HUDEP-2 (cell line): Measurements from ENCODE around the gene SIAH1.
"Not testable (repeated sequence)": the region's sequence is repeated elsewhere in the genome, so short reads cannot be mapped to it uniquely, and the experiment has no call there.

Experiments used
- DNase-seq, 76 experiments: peaks; one replicate each; lab custom pipeline; 2025; ENCODE audit not compliant: unreplicated experiment in 76 of 76; lab: John Stamatoyannopoulos, UW

The SIAH1 gene

DNA sequence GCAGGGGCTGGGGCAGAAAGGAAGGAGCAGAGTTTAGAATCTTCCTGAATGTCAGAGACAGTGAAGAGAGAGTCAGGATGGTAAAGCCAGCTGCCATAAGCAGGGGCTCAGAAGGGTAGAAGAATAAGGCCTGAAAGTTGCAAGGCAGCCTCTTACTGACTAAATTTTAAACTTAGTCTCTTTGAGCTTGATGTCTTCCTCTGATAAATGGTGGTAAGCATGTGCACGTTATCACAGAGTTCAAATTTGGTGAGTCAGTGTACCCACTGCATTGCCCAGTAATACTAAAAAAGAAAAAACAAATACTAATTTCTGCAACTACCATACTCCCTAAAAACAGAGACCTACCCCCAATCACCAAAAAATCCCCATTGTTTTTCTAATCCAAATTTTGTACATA, 45.2 kb downstream of the SIAH1 start:
- DNase-seq = peak in 5 of 76 experiments; percentile 6 to 24 (median 13)

- no peak for DNase-seq
Measured at GRCh38 chr16:48335961-48336360, 49.3 kb downstream of the SIAH1 start.

DNA sequence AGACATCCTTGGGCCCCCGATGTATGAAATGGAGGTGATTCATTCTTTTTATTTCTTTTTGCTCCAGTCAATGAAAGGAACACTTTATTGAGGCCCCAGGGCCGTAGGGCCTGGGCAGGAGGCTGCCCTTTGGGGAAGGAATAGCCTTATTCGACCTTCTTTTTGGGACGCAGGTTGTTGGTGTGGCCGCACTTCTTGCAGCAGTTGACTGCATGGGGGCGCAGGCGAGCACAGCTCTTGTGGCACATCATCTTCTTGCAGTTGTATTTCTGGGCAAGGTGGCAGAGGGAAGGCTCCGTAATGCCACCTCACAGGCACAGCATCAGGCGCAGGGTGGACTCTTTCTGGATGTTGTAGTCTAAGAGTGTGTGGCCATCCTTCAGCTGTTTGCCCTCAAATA, 50.9 kb downstream of the SIAH1 start:
- no peak for DNase-seq

GRCh38 chr16:48332978-48333377, 52.2 kb downstream of the SIAH1 start:
- no peak for DNase-seq

DNA sequence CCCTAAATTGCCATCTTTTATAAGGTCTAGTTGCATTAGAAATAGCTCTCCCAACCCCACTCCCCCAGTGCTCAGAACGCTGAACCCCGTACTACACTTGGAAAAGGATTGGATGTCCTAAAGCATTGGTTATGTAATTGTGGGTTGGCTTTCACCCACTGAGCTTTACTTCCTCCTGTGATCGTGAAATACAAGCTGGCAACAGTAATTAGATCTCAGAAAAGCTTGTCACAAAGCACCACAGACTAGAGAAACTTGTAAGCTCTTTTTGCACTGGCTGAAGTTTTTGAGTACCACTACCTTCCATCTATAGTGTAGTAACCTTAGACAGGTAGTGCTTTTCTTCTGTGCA, 54.4 kb downstream of the SIAH1 start:
- no peak for DNase-seq

DNA sequence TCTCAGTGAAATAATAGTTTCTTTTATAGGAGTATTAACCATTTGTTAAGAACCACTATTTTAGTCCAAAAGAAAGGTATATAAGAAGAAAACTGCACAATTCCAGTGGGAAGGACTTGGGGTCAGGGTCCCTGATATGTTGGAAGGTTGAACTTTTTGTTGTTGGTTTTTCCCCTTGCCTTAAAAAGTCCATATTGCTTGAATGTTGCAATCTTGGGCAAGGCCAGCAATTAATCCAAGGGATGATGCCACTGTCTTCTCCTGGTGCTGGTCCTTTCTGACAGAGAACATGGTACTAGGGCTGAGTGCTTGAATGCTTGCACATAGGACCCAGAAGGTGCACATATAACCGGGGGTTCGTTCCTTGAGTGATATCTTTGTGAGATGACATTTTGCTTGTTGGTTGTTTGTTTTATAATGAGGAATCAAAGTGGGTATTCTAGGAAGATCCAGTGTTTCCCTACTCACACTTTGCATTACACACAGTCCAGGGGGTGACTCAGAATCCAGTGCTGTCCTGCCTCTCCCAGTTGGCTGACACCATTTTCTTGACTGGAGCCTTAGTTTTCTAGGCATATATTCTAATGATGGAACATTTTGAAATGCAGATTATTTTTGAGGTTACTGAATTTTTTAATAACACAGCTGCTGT, 54.9 kb downstream of the SIAH1 start:
- no peak for DNase-seq

DNA sequence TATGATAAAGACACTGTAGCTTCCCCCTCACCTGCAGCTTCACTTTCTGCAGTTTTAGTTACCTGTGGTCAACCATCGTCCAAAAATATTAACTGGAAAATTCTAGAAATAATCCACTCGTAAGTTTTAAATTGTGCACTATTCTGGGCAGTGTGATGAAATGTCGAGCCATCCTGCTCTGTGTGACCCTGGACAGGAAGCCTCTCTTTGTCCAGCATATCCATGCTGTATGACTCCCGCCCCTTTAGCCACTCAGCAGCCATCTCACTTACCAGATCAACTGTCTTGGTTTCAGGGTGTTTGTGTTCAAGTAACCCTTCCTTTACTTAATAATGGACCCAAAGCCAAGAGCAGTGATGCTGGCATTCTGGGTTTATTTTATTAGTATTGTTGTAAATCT, 56.1 kb downstream of the SIAH1 start:
- DNase-seq = no peak

- no peak for DNase-seq
Measured at GRCh38 chr16:48326915-48327314, 58.3 kb downstream of the SIAH1 start.

DNA sequence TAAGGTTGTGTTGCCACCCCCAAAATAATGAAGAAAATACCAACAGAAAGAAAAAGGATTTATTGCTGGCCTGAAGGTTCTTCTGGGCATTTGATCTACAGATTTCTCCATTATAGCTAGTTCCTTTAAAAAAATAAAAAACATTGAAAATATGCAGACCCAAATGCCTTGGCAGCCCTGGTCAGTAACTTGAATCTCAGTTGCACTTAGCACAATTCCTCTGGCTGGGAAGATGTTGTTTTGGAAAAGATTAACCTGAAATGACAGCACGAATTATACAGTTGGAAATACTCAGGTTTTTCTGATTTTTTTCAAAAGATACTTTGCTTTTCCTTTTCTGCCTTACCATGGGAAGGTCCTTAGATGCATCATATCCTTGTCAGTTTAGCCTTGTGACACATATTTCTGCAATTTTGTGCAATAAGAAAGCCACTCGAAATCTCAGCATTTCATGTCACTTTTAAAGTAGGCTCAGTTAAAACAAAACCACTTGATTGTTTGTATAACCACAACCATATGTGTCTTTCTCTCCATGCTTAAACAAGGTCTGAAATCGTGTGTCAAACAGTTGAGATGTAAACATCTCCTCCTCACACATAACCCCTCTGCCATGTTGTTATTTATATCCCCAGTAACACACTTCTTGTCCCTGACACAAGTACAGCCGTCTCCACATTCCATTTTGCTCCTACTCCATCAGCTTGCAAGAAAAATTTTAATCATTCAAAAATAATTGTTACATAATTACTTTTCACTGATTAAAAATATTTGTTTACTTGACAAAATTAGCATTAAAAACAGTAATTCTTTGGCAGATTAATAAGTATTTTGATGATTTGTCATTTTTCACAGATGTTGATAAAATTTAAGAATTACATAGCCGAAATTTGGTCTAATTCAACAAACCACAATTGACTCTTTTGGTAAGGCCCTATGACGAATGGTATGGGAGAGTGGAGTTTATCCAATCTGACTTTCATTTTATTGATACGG, 61.1 kb downstream of the SIAH1 start:
- DNase-seq = no peak

- DNase-seq = peak in 1 of 76 experiments; percentile 4
Measured at GRCh38 chr16:48321317-48322036, 63.7 kb downstream of the SIAH1 start.

DNA sequence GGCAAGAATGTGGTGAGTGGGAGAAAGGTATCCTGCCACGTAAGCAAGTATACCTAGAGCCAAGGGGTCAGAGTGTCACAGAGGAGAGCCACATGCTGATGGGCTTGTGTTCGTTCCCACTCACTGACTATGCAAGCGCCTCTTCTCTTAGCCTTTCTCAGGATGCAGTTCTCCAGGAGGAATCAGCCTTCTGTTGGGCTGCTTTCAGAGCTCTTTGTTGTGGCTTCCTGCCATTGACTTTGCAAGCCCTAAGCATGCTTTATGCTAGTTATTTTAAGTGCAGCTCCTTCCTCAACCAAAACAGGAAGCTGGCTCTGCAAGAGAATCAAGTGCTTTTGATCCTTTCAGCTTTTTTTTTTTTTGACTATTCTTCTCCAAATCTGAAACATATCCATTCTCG, 66.6 kb downstream of the SIAH1 start:
- DNase-seq = no peak

GRCh38 chr16:48317614-48318315, 67.4 kb downstream of the SIAH1 start:
- peak in 4 of 76 experiments; percentile 2 to 11 (median 8) for DNase-seq

GRCh38 chr16:48317026-48317425, 68.2 kb downstream of the SIAH1 start:
- DNase-seq = no peak

DNA sequence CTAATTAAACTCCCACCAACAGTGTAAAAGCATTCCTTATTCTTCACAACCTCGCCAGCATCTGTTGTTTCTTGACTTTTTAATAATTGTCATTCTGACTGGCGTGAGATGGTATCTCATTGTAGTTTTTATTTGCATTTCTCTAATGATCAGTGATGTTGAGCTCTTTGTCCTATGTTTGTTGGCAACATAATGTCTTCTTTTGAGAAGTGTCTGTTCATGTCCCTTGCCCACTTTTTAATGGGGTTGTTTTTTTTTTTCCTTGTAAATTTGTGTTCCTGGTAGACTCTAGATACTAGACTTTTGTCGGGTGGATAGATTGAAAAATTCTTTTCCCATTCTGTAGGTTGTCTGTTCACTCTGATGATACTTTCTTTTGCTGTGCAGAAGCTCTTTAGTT, 71.3 kb downstream of the SIAH1 start:
- DNase-seq = not testable (repeated sequence)

- no peak for DNase-seq
Measured at GRCh38 chr16:48310908-48311641, 74.1 kb downstream of the SIAH1 start.
